Fibroblast of skin of left quadriceps (primary cell): Measurements from ENCODE around the gene ZNF429.
A peak's percentile ranks its signal among the peaks of the same experiment; 100 is the strongest.
"Not testable (repeated sequence)": the region's sequence is repeated elsewhere in the genome, so short reads cannot be mapped to it uniquely, and the experiment has no call there.

Experiments
- DNase-seq, 2 experiments: peaks; one replicate each; pipeline ENCODE4 v3.0.0-alpha.2; 2013; ENCODE audit warnings: low read depth in 2 of 2

The ZNF429 gene

DNA sequence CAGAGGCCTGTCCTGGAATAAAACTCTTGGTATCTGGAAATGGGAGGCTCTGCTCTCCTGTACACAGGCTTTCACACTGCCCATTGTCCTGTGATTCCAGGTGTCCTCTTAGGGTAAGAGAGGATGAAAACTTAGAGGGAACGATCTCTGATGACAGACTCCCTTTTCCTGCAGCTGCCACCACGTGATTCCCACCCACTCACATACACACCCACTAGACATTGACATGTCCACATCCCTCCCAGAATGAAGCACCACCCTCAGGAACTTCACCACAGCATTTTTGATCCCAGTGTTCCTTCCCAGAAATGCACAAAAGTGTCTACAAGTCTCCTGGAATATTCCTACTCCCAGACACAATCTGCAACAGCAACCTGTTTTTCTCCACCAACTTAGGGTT lies 8.2 kb downstream of the ZNF429 start:
- DNase-seq, result no peak

DNA sequence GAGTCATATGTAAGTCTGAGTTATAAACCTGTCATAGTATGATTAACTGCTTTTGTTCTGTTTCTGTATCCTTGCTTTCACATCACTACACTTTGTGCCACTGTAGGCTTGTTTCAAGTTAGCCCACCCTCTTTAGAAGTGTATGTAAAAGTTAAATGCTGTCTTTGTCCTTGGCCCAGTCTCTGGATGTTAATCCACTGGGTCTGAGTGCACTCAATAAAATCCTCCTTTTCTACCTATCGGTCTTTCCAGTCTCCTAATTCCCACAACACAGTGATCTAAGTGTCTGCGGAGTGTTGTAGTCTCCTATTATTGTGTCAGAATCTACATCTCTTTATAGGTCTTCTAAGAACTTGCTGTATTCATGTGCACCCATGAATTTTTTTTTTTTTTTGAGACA lies 14.1 kb downstream of the ZNF429 start:
- DNase-seq, result no peak

DNA sequence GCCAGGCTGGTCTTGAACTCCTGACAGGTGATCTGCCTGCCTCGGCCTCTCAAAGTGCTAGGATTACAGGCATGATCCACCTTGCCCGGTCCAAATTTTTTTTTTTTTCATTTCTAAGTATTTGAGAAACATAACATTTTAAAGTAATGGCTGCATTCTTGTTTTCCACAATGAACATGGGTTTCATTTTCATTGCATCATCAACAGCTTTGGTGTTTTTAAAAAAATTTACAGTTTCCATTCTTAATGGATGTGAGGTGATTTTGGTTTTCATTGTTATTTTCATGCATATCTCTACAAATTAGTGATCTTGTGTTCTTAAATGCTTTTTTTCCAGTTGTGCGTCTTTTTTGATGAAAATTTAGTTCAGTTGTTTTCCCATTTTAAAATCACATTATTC lies 27.5 kb downstream of the ZNF429 start:
- no peak for DNase-seq

DNA sequence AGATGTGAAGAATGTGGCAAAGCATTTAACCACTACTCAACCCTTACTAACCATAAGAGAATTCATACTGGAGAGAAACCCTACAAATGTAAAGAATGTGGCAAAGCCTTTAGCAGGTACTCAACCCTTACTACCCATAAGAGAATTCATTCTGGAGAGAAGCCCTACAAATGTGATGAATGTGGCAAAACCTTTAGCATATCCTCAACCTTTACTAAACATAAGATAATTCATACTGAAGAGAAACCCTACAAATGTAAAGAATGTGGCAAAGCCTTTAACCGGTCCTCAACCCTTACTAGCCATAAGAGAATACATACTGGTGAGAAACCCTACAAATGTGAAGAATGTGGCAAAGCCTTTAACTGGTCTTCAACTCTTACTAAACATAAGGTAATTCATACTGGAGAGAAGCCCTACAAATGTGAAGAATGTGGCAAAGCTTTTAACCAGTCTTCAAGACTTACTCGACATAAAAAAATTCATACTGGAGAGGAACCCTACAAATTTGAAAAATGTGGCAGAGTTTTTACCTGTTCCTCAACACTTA lies 31.4 kb downstream of the ZNF429 start:
- not testable (repeated sequence) for DNase-seq

DNA sequence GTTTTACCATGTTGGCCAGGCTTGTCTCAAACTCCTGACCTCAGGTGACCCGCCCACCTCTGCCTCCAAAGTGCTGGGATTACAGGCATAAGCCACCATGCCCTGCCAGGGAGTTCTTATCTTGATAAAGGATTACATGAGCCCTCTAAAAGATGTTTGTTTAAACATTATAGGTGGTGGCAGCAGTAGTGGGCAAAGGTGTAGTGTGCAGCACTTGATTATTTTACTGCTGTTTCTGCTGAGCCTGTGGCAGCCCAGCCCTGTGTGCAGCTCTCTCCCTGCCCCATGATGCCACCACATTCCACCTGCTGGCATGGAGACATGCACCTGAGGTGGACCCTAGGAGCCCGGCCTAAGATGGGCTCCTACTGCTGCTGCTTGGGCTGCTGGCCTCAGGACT lies 54.0 kb downstream of the ZNF429 start:
- DNase-seq, result no peak

DNA sequence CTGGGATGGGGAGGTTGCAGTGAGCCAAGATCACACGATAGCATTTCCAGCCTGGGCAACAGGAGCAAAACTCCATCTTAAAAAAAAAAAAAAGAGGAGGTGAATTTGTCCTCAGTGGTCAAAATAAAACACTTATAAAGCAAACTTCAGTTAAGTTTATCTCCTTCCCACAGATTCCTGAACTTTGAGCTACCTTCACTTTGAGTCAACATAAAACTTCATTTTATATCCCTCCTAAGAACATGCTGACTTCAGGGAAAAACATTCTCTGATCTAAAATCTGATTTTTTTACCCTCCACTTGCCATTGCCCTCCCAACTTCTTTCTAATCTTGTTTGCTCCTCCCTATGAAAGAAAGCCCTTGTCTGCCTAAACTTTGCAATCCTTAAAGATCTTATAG lies 59.0 kb downstream of the ZNF429 start:
- no peak for DNase-seq

DNA sequence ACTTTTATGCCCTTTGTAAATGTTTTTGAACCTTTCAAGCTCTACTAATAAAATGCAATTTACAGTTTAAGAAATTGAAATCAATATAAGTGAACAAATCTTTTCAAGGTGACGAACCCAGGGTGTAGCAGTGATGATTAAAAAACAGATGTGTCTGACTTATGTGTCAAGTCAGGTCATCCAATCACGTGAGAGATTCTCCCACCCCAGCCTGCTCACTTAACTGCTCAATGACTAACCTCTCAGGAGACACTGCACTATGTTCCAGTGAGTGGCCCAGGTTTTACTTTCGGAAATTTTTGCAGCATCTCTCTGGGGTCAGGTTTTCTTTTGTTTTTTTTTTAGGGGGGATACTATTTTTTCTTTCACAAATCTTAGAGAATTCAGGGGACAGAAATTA lies 60.7 kb downstream of the ZNF429 start:
- no peak for DNase-seq

DNA sequence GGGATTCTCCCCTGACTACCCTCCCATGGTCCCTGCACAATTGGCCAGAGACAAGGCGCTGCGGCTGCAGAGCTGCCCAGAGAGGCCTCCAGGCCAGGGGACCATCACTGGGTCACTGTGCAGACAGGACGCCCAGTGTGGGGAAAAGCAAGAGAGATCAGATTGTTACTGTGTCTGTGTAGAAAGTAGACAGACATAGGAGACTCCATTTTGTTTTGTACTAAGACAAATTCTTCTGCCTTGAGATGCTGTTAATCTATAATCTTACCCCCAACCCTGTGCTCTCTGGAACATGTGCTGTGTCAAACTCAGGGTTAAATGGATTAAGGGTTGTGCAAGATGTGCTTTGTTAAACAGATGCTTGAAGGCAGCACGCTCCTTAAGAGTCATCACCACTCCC lies 62.4 kb downstream of the ZNF429 start:
- DNase-seq, result not testable (repeated sequence)

DNA sequence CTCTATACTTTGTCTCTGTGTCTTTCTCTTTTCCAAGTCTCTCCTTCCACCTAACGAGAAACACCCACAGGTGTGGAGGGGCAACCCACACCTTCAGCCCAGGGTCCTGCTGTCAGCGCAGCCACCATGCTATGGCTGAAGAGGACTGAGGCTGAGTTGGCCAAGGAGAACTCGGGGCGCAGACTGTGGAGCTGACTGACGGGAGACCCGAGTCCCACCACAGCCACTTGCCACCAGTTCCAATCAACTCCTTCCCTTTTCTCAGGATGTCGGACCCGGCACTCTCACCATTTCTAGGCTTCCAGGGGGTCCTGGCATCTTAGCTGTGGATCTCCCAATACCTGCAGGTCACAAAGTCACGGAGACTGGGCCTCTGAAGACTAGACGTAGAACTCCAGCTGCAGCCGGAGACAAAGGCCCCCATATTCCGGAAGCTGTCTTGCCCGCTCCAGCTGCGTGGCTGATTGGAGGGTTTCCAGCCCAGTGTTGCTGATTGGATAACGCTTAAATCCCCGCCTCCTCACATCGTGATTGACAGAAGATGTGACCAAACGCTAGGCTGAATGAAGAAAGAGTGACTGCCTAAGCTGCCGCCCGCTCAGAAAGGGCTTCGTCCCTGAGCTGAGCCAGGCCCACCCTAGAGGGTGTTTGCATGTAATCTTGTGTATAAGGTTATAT lies 63.6 kb downstream of the ZNF429 start:
- DNase-seq, result peak; percentile 37 to 39

DNA sequence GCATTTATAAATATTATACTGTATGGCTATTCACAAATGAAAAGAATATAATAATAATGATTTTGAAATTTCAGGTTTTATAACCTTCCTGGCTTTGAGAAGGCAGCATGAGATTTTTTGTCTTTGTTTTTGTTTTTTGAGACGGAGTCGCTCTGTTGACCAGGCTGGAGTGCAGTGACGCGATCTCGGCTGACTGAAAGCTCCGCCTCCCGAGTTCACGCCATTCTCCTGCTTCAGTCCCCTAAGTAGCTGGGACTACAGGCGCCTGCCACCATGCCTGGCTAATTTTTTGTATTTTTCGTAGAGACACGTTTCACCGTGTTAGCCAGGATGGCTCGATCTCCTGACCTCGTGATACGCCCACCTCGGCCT lies 64.1 kb downstream of the ZNF429 start:
- DNase-seq, result no peak

DNA sequence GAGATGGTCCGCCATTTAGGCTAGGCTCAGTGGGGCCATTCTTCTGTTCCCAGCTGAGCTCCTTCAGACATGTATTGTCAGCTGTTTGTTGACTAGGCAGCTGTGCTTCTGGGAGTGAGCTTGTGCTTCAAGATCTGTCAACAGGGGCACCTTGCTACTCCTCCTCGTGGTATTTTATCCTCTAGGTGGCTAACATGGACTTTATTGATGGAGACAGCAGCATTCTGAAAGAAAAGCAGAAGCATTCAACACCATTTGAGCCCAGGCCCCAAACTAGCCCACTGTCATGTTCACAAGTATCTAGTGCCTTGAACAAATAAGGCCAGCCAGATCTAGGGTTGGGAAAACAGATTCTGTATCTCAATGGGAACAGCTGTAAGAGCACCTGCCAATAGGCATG lies 65.9 kb downstream of the ZNF429 start:
- no peak for DNase-seq

DNA sequence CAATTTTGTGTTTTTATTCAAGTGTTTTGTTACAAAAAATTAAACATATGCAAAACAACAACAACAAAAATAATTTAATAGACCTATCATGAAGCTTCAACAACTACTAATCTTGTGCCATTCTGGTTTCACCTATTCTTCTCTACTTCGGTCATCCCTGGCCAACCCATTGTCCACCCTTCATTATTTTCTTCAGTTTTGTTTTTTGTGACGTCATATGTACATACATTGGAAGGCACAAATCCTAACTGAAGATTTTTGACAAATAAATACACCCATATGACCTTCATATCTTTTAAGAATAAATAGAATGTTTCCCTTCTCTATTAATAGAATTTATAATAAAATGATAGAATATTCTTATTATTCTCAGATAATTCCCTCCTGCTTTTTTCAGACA lies 69.2 kb downstream of the ZNF429 start:
- DNase-seq, result no peak

DNA sequence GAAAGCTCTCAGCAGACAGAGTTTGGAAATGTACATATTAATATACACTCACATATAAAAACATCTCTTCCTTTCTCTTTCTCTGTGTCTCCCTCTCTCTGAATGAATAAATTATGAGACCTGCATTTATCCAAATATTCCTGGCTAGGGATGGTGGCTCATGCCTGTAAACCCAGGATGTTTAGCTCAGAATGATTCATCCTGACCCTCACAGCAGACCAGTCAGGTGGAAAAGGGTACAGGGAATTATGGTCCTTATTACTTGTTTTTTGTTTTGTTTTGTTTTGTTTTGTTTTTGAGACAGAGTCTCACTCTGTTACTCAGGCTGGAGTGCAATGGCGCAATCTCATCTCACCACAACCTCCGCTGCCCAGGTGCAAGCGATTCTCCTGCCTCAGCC lies 71.1 kb downstream of the ZNF429 start:
- no peak for DNase-seq

DNA sequence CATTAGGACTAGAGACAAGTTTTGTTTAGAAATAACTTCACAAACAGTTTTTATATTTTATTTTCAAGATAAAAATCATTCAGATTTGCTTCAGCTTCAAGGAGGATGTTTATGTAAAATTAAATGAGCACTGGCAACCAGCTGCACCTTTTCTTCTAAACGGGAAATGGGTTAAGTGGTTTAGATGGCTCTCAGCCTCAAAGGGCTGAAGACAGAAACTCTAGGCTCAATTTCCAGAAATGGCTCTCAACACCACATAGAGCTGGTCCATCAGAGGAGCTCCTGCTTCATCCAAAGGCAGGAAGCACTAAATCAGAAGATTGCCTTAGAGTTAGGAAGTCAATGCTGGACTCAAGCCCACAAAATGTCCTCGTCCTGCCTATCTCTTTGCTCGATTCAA lies 74.7 kb downstream of the ZNF429 start:
- DNase-seq, result no peak

DNA sequence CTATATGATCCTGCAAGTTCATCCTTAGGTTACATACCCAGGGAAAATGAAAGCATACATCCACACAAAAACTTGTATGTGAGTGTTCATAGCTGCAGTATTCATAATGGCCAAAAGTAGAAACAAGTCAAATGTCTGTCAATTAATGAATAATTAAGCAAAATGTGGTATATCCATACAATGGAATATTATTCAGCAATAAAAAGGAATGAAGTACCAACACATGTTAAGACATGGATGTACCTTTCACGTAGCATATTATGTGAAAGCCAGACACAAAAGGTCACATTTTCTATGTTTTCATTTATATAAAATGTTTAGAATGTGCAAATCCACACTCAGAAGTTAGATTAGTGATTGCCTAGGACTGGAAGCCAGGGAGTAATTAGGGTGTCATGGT lies 75.4 kb downstream of the ZNF429 start:
- no peak for DNase-seq

DNA sequence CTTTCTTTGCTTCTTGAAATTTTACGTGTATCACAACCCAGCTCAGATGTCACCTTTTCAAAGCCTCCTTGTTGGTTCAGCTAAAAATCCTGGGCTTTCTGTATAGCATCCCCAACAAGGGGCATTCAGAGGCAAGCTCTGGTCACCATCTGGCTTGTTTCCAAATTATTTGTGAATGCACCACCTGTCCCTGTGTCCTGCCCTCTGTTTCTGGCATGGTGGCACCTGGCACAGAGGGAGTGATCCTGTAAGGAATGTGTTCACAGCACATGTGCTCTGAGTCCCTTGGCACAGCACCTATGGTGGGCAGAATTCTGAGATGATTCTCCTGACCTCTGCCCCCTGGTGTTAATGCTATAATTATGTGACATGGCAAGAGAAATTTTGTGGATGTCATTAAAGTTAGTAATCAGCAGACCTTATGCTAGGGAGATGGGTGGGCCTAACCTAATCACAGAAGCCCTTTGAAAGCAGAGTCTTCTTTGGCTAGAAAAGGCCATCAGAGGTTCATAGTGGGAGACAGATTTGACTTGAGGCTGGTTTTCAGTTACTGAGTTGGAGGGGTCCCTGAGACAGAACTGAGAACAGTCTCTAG lies 76.3 kb downstream of the ZNF429 start:
- DNase-seq, result no peak

DNA sequence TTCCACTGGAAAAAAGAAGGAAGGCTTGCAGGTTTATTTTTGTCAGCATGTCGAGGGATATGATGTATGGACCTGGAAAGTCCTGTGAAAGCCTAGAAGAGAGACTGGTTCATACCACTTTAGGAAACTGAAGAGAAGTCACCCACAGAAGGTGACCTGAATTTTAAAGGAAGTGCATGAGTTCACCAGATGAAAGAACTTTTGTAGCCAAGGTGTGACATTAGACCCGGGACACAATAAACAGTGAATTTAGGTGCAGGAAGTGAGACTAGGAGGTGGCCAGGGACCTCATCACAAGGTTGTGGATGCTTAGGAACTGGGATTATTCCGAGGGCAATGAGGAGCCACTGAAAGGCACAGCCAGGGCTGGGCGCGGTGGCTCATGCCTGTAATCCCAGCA lies 79.1 kb downstream of the ZNF429 start:
- no peak for DNase-seq

DNA sequence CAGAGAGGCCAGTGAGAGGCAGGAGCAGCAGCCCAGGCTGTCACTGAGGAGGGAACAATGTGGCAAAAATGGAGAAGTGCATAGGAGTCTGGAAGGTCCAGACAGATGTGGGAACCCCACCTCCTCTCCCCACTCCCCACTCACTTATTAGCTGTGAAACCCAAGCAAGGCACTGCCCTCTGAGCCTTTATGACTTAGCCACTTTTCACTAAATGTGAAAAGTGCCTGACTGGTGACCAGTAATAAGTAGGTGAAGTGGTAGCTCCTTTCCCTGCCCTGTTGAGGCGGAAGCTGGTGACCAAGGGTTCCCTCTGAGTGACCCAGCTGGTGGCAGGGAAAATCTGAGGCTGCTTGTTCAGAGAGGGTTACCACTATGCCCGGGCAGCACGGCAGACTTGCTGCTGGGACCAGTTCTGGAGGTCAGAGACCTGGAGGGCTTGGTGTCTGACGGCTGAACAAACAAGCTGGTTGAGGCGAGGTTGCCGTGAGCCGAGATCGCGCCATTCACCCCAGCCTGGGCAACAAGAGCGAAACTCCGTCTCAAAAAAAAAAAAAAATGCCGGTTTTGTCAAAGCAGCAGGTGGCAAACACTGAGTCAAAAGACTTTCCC lies 80.0 kb downstream of the ZNF429 start:
- no peak for DNase-seq

DNA sequence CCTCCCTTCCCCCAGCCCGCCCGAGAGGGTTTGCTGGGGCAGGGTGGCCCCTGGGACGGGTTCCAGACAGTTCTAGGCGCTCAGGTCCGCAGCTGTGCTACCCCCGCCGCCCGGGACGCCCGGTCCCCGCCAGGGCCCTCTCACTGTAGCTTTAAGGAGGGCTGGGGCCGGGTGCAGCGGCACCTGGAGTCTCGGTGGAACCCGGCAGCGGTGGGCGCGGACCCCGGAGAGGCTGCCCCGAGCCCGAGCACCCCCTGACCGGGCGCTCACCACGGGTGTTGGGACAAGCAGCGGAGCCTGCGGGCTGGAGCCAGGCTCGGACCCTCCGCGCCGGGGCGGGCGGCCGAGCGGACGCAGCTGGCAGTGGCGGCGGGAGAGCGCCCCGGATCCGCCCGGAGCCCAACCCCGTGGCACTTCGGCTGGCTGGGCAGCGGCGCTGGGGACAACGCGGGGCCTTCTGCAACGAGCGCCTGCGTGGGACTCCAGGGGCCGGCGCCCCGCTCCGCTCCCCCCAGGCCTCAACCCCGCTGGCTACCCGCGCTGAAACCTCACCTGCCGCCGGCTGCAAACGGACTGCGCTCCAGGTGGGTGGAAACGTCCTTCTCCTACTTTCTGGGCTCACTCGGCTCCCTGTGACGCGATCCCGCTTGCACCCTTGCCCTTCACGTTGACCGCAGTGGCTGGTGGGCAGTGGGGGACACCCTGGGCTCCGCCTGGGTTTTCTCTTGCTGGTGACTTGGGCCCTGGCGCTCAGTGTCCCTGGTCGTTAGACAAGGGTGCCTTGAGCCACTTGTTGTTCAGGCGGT lies 81.1 kb downstream of the ZNF429 start:
- no peak for DNase-seq

DNA sequence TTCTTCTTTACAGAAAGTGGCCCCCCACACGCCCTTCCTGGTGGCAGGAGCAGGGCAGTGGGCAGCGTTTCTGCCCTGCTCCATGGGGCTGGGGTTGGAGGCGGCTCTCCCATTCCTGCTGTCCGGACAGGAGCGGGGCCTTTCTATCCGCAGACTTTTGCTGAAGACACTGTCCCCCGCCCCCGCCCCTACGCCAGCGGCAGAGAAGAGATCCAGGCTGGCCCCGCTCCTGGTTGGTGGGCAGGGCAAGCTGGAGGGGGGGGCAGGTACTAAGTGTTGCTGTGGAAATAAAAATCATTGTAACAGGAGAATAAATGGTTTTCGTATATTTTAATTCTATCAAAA lies 81.7 kb downstream of the ZNF429 start:
- DNase-seq, result no peak

DNA sequence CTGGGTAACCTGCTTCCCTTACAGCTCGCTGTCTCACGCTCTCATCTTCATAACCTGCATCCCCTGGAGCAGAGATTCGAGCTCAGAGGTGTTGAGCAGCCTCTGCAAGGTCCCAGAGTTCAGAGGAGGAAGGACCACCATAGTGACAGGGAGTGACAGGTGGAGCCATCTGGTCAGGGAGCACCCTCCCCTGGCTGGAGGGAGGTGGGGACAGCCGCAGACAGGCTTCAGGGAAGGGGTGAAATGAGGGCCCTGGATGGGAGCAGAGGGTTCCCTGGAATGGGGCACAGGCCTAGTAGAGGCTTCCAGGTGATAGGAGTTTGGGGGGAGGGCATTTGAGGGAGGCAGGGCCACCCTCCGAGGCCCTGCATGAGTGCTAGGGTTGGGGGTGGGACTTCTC lies 82.1 kb downstream of the ZNF429 start:
- DNase-seq, result no peak

DNA sequence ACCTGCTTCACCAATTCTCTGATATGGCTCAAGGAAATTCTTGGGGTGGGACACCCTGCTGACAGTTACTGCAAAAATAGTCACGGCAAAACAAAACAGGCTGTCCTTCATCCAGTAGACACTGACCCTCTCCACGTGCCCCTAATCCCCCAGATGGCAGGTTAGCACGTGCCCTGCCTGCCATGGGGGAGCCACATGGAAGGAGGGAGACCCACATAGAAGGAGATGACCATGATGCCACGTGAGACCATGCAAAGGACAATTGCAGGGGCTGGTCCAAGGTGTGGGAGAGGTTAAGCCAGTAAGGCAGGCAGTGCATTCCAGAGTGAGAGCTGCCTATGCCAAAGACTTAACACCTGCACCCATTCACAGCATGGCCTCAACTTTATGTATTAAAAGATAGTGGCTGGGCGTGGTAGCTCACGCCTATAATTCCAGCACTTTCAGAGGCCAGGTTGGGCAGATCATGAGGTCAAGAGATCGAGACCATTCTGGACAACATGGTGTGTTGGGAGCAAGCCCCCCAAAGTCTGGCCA lies 82.7 kb downstream of the ZNF429 start:
- no peak for DNase-seq
